Activated CD8-positive, alpha-beta memory T cell treated with anti-CD3 and anti-CD28 coated beads for 4 hours (primary cell): Measurements from ENCODE around the gene RBM8A.

Experiments
- DNase-seq, 2 donors: peaks; one replicate each; pipeline ENCODE4 v3.0.0-alpha.2; 2020; ENCODE audit warnings: low read depth in 2 of 2

RBM8A gene

GRCh38 chr1:145927063-145927886 lies at the start of gene RBM8A:
Gene RBM8A (minus strand): TSS chr1:145927484. CDS start chr1:145927426, 58 bp downstream.
- DNase-seq = peak; percentile 92 to 93

- DNase-seq = no peak
Measured at GRCh38 chr1:145977016-145977415, 49.7 kb upstream of the RBM8A start.

- DNase-seq = no peak
Measured at GRCh38 chr1:145975216-145975615, 47.9 kb upstream of the RBM8A start.

- DNase-seq = no peak
Measured at GRCh38 chr1:145974721-145975120, 47.4 kb upstream of the RBM8A start.

- no peak for DNase-seq
Measured at GRCh38 chr1:145972580-145972979, 45.3 kb upstream of the RBM8A start.

GRCh38 chr1:145967288-145967687 lies 40.0 kb upstream of the RBM8A start:
- DNase-seq = no peak

- no peak for DNase-seq
Measured at GRCh38 chr1:145965119-145965744, 37.9 kb upstream of the RBM8A start.

GRCh38 chr1:145964328-145965118 lies 37.2 kb upstream of the RBM8A start, which contains the start of the genes ANKRD34A and POLR3GL:
Gene ANKRD34A (minus strand): TSS chr1:145964575. CDS start chr1:145961759, 2,816 bp downstream.
Gene POLR3GL (plus strand): TSS chr1:145964690. CDS start chr1:145974866, 10,176 bp downstream.
- peak; percentile 75 to 84 for DNase-seq

- DNase-seq = no peak
Measured at GRCh38 chr1:145963265-145964019, 36.2 kb upstream of the RBM8A start.

GRCh38 chr1:145962157-145963102 lies 35.1 kb upstream of the RBM8A start:
- no peak for DNase-seq

GRCh38 chr1:145961425-145962156 lies 34.3 kb upstream of the RBM8A start:
- no peak for DNase-seq

GRCh38 chr1:145961109-145961424 lies 33.8 kb upstream of the RBM8A start:
- DNase-seq = no peak

- no peak for DNase-seq
Measured at GRCh38 chr1:145960468-145961108, 33.3 kb upstream of the RBM8A start.

GRCh38 chr1:145959957-145960467 lies 32.7 kb upstream of the RBM8A start:
- no peak for DNase-seq

- DNase-seq = no peak
Measured at GRCh38 chr1:145959333-145959732, 32.0 kb upstream of the RBM8A start.

GRCh38 chr1:145958734-145959133 lies 31.4 kb upstream of the RBM8A start:
- no peak for DNase-seq

GRCh38 chr1:145957443-145958319 lies 30.4 kb upstream of the RBM8A start, which contains the start of gene LIX1L:
Gene LIX1L (minus strand): TSS chr1:145958017. CDS start chr1:145957927, 90 bp downstream.
- DNase-seq = peak; percentile 85 to 86
